Measurements from ENCODE around the gene PGAP6. TPM values are rescaled to one million over a fixed set of nuclear protein-coding genes. Genes with fewer than 3 reads are reported as not detected.
A peak's percentile ranks its signal among the peaks of the same experiment; 100 is the strongest.

PGAP6 gene
- total and polyA plus RNA-seq, 2 of the 13 experiments (the other 11 are each of a cell fraction or from before 2014, with no cell fraction given) = 52.7 to 136 TPM

GRCh38 chr16:361872-362701 lies 19.7 kb downstream of the PGAP6 start (continued):
- TF ChIP-seq MLLT10 (CRISPR knock-in tag; IDR thresholded peaks at IDR 0.05) (no peak), ZNF326 (CRISPR knock-in tag; IDR thresholded peaks at IDR 0.05; ENCODE audit: borderline replicate concordance) (no peak), ZNF564 (CRISPR knock-in tag; IDR thresholded peaks at IDR 0.05) (0 out of 2 replicates have a peak, but pooled peaks have one; percentile 52), SALL1 (CRISPR knock-in tag; IDR thresholded peaks at IDR 0.05) (peak; percentile 90), PITX1 (CRISPR knock-in tag; IDR thresholded peaks at IDR 0.05) (peak; percentile 63), TBX2 (CRISPR knock-in tag; IDR thresholded peaks at IDR 0.05; ENCODE audit: borderline replicate concordance) (peak; percentile 87), CSRNP1 (CRISPR knock-in tag; IDR thresholded peaks at IDR 0.05) (peak; percentile 90), ZNF205 (CRISPR knock-in tag; IDR thresholded peaks at IDR 0.05) (peak; percentile 80), ZNF800 (CRISPR knock-in tag; IDR thresholded peaks at IDR 0.05) (peak; percentile 92), SOX5 (CRISPR knock-in tag; IDR thresholded peaks at IDR 0.05; ENCODE audit: borderline replicate concordance) (peak; percentile 50), PTBP1 (IDR thresholded peaks at IDR 0.05; ENCODE audit: low read depth, low read length, poor library complexity, severe bottlenecking) (no peak), ATF4 (CRISPR knock-in tag; IDR thresholded peaks at IDR 0.05) (no peak), PHF21A (CRISPR knock-in tag; IDR thresholded peaks at IDR 0.05) (peak; percentile 78; the same call in 1 of the 2 replicates), HDAC2 (CRISPR knock-in tag; IDR thresholded peaks at IDR 0.05) (peak; percentile 92), HMGA1 (CRISPR knock-in tag; conservative IDR thresholded peaks at IDR 0.05) (no peak), FOXJ3 (CRISPR knock-in tag; IDR thresholded peaks at IDR 0.05; ENCODE audit: borderline replicate concordance) (no peak), RARA (CRISPR knock-in tag; IDR thresholded peaks at IDR 0.05) (peak; percentile 52), CBX1 (IDR thresholded peaks at IDR 0.05; ENCODE audit: low read depth) (no peak), IKZF1 (IDR thresholded peaks at IDR 0.05) (no peak), ZNF879 (CRISPR knock-in tag; IDR thresholded peaks at IDR 0.05) (0 out of 2 replicates have a peak, but pooled peaks have one; percentile 85), MIXL1 (CRISPR knock-in tag; IDR thresholded peaks at IDR 0.05) (0 out of 2 replicates have a peak, but pooled peaks have one; percentile 59), ZNF263 (CRISPR knock-in tag; IDR thresholded peaks at IDR 0.05) (peak; percentile 38; the same call in 1 of the 2 replicates), RFXAP (CRISPR knock-in tag; IDR thresholded peaks at IDR 0.05; ENCODE audit: borderline replicate concordance) (no peak; the same call in 1 of the 2 replicates), SMARCC2 (IDR thresholded peaks at IDR 0.05) (no peak), EEA1 (CRISPR knock-in tag; IDR thresholded peaks at IDR 0.05; ENCODE audit: borderline replicate concordance) (no peak; the same call in 1 of the 2 replicates), SOX6 (IDR thresholded peaks at IDR 0.05) (no peak), SOX6 (CRISPR knock-in tag; IDR thresholded peaks at IDR 0.05) (peak; percentile 33; the same call in 1 of the 2 replicates), ZNF652 (CRISPR knock-in tag; IDR thresholded peaks at IDR 0.05; ENCODE audit: borderline replicate concordance, low read depth) (no peak), ZC3H4 (CRISPR knock-in tag; IDR thresholded peaks at IDR 0.05; ENCODE audit: borderline replicate concordance) (no peak)
